ENCODE measurements around the gene JAG2. TPM values are rescaled to one million over a fixed set of nuclear protein-coding genes. Genes with fewer than 3 reads are reported as not detected.

JAG2 gene
- total and polyA plus RNA-seq, 12 donors = 0.83 to 16.2 (median 4.0) TPM

DNA sequence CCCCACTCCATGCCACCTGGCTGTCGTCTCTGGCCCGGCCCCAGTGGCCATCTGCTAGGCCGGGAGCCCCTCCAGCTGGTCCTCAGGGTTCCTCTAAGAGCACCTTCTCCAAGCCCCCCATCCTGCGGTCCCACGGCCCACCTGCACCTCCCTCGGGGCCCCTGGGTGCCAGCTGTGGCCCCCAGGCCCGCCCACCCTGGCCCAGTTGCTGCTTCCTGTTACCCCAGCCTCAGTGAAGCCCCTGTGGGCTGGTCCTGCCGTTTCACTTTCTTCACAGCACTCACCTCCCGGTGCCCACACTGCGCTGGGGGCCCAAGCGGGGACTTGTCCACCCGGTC lies 40.1 kb upstream of the JAG2 start:
- WGBS, 4 donors = 82 to 97% (median 92%) methylated on average over 5 to 12 of the region's 12 CpGs
- Histone ChIP-seq H3K4me1 (replicated peaks in 1 of 2) (peaks cover 14 to 24% of the 10 kb centered on the region in 2 donors), H3K36me3 (replicated peaks in 1 of 2) (peaks cover 0 to 9% of the 10 kb centered on the region in 2 donors), H3K27me3 (no peaks in the 10 kb centered on the region), H3K4me3 (no peak overlapping the region), H3K9me3 (replicated peaks in 1 of 3) (no peaks in the 10 kb centered on the region), H3K27ac (no peak overlapping the region)
- no peak for DNase-seq
- intact Hi-C loops (cut with DNase I) = no loop called here
- no peak for TF ChIP-seq POLR2A (IDR thresholded peaks at IDR 0.05)
- TF ChIP-seq, protein P1, sequence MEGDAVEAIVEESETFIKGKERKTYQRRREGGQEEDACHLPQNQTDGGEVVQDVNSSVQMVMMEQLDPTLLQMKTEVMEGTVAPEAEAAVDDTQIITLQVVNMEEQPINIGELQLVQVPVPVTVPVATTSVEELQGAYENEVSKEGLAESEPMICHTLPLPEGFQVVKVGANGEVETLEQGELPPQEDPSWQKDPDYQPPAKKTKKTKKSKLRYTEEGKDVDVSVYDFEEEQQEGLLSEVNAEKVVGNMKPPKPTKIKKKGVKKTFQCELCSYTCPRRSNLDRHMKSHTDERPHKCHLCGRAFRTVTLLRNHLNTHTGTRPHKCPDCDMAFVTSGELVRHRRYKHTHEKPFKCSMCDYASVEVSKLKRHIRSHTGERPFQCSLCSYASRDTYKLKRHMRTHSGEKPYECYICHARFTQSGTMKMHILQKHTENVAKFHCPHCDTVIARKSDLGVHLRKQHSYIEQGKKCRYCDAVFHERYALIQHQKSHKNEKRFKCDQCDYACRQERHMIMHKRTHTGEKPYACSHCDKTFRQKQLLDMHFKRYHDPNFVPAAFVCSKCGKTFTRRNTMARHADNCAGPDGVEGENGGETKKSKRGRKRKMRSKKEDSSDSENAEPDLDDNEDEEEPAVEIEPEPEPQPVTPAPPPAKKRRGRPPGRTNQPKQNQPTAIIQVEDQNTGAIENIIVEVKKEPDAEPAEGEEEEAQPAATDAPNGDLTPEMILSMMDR (IDR thresholded peaks at IDR 0.05) = no peak

DNA sequence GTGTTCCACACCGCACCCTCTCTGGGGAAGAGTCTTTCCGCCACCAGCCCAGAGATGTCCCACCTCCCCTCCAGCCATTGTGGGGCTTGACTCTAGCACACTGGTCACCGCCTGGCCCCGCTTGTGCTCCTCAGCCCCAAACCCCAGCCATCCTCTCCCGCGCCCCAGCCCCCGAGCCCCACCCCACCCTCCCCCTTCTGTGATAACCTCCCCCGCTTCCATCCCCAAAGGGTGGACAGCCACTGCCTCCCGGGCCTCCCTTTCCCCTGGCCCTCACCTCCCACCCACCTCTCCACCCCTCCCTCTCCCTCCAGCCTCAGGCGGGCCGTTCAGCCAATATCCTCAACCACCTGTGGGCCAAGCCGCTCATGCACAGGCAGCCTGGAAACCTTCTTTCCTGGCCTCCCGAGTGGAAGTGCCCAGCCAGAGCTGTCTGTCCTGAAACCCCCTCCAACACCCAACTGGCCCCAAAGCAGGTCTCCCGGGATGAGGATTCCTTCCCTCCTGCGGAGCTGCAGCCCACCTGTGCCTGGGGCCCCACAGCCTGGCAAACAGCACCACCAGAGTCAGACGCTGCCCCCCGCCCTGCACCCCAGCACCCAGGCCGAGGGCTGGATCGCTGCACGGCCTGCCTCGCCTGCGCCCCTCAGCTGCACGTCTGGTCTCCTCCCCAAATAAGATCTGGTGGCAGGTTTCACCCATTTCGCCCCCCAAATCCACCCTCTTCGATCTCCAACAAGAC lies 39.6 kb upstream of the JAG2 start:
- Histone ChIP-seq H3K36me3 (replicated peaks in 1 of 2) (peaks cover 0 to 9% of the 10 kb centered on the region in 2 donors), H3K4me3 (no peak overlapping the region), H3K9me3 (replicated peaks in 1 of 3) (no peaks in the 10 kb centered on the region), H3K4me1 (replicated peaks in 1 of 2) (peaks cover 14 to 24% of the 10 kb centered on the region in 2 donors), H3K27ac (no peak overlapping the region), H3K27me3 (no peaks in the 10 kb centered on the region)
- TF ChIP-seq, protein P1 (IDR thresholded peaks at IDR 0.05) = no peak
- intact Hi-C loops (cut with DNase I) = no loop called here
- no peak for DNase-seq
- WGBS, 4 donors = 91 to 93% (median 92%) methylated on average over 16 to 25 of the region's 25 CpGs

DNA sequence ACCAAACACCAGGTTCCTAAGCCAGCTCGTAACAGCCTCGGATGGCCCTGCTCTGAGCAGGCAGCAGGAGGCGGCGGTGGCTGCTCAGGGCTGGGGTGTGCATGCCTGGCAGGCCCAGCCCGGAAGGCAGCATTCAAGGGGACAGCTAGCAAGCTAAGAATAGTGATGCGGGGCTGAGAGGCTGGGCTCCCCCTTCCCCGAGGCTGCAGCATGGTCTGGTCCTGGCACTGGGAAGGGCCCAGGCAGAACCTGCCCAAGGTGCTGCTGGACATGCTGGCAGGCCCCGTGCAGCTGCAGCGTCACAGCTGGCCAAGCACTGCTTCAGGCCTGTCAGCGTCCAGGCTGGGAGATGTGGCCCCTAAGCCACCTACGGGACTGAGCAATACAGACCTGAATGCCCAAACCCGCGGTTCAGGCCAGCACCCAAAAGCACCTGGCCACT lies 38.9 kb upstream of the JAG2 start:
- H3K27ac ChIP-seq = no peak overlapping the region
- TF ChIP-seq POLR2A (IDR thresholded peaks at IDR 0.05) = no peak
- TF ChIP-seq, protein P1 (IDR thresholded peaks at IDR 0.05) = no peak
- intact Hi-C loops (cut with DNase I) = no loop called here
- H3K27me3 ChIP-seq = no peaks in the 10 kb centered on the region
- no peaks in the 10 kb centered on the region for H3K9me3 ChIP-seq (replicated peaks in 1 of 3)
- 75 to 93% (median 85%) methylated on average over 3 to 13 of the region's 13 CpGs; no CpG with 5 or more reads in 1 of the 4 donors for WGBS, 4 donors
- H3K36me3 ChIP-seq (replicated peaks in 1 of 2) = peaks cover 0 to 9% of the 10 kb centered on the region in 2 donors
- DNase-seq = no peak
- H3K4me3 ChIP-seq = no peak overlapping the region
- H3K4me1 ChIP-seq (replicated peaks in 1 of 2) = peaks cover 14 to 24% of the 10 kb centered on the region in 2 donors

DNA sequence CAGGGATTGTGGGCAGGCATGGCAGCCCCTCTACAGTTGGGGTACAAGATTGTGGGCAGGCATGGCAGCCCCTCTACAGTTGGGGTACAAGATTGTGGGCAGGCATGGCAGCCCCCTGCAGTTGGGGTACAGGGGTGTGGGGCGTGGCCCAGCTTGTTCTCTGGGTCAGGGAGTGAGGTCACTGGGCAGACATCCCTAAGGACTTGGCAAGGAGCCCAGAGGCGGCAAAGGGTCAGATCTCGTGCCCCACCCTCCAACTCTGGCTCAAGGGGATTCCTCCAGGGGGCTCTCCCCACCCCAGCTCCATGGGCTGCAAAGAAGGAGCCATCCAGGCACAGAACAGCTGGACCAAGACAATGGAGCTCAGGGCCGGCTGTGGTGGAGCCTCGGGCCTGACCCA lies 38.3 kb upstream of the JAG2 start:
- no peak overlapping the region for H3K27ac ChIP-seq
- no peak overlapping the region for H3K4me3 ChIP-seq
- no peak for DNase-seq
- TF ChIP-seq POLR2A (IDR thresholded peaks at IDR 0.05) = no peak
- TF ChIP-seq, protein P1 (IDR thresholded peaks at IDR 0.05) = no peak
- H3K36me3 ChIP-seq (replicated peaks in 1 of 2) = peaks cover 0 to 9% of the 10 kb centered on the region in 2 donors
- H3K9me3 ChIP-seq (replicated peaks in 1 of 3) = no peaks in the 10 kb centered on the region
- intact Hi-C loops (cut with DNase I) = no loop called here
- 0 to 51% (median 39%) methylated on average over 1 to 5 of the region's 5 CpGs for WGBS, 4 donors
- peaks cover 14 to 26% of the 10 kb centered on the region in 2 donors for H3K4me1 ChIP-seq (replicated peaks in 1 of 2)
- H3K27me3 ChIP-seq = no peaks in the 10 kb centered on the region
